Tibial nerve (tissue), 4 donors: ENCODE measurements around the gene CNGB1.

Experiments used
- CTCF ChIP-seq, 5 experiments: fragments of 200-600 bp in 3 of 5; fragments of 450-650 bp in 2 of 5; sonication (generic) in 3 of 5; IDR thresholded peaks; one replicate each; pipeline ENCODE4 v1.5.1; 2016 to 2019; ENCODE audit warnings: antibody characterized with exemption in 5 of 5, mild to moderate bottlenecking in 3 of 5, moderate library complexity in 2 of 5
- EP300 ChIP-seq, 2 donors: sonication (generic); formaldehyde crosslinking; IDR thresholded peaks; one replicate each; pipeline ENCODE4 v1.6.1; 2017; ENCODE audit warnings: antibody characterized with exemption in 2 of 2, mild to moderate bottlenecking in 1 of 2

GRCh38 chr16:57863434-57864160, 107.3 kb downstream of the CNGB1 start:
- TF ChIP-seq CTCF (IDR thresholded peaks at IDR 0.05) (peak; percentile 48 to 72 (median 66)), EP300 (IDR thresholded peaks at IDR 0.05) (peak in 1 of 2 donors; percentile 39)
